Natural killer cell (primary cell): Measurements from ENCODE around the gene FTH1. TPM values are rescaled to one million over a fixed set of nuclear protein-coding genes. Genes with fewer than 3 reads are reported as not detected.

Source experiments
- ATAC-seq, 3 donors: fragments of 150-1000 bp in 2 of 3; fragments of 200-7000 bp in 1 of 3; cut with Tn5 transposase; 1 replicate in 1 of 3; 2 replicates in 2 of 3; pipeline ENCODE4 v1.10.0; 2021; ENCODE audit warnings: mild to moderate bottlenecking in 2 of 3, moderate library complexity in 2 of 3
- DNase-seq, 2 donors: peaks; one replicate each; pipeline versions ENCODE4 v3.0.0 to v3.0.0-alpha.2; 2013 to 2021; ENCODE audit warnings: mixed read lengths in 1 of 2
- H3K27ac ChIP-seq: one replicate; pipeline ENCODE4 v1.5.1; 2013; ENCODE audit warnings: mild to moderate bottlenecking, low read length
- H3K27me3 ChIP-seq: one replicate; pipeline ENCODE4 v1.6.1; 2013; ENCODE audit warnings: low read length; ENCODE audit not compliant: control insufficient read depth, insufficient read depth
- H3K36me3 ChIP-seq: one replicate; pipeline ENCODE4 v1.6.1; 2013; ENCODE audit warnings: low read length; ENCODE audit not compliant: control insufficient read depth, insufficient read depth
- H3K4me1 ChIP-seq: one replicate; pipeline ENCODE4 v1.6.1; 2013; ENCODE audit warnings: low read length; ENCODE audit not compliant: control insufficient read depth, insufficient read depth
- H3K4me3 ChIP-seq: one replicate; pipeline ENCODE4 v1.5.1; 2013; ENCODE audit warnings: low read length
- H3K9me3 ChIP-seq: one replicate; pipeline ENCODE4 v1.6.1; 2013; ENCODE audit warnings: low read length; ENCODE audit not compliant: control insufficient read depth, insufficient read depth
- H3K27ac Mint-ChIP-seq, 2 donors: one replicate each; pipeline ENCODE4 v1.8.0; 2022; ENCODE audit warnings: mild to moderate bottlenecking in 2 of 2, mixed read lengths in 2 of 2, moderate library complexity in 1 of 2
- H3K27me3 Mint-ChIP-seq, 2 donors: one replicate each; pipeline ENCODE4 v1.8.0; 2022; ENCODE audit warnings: low read depth in 2 of 2, mixed read lengths in 2 of 2
- H3K36me3 Mint-ChIP-seq: one replicate; pipeline ENCODE4 v1.8.0; 2022; ENCODE audit warnings: mixed read lengths
- H3K4me1 Mint-ChIP-seq, 2 donors: one replicate each; pipeline ENCODE4 v1.8.0; 2022; ENCODE audit warnings: mixed read lengths in 2 of 2
- H3K4me3 Mint-ChIP-seq: one replicate; pipeline ENCODE4 v1.8.0; 2022; ENCODE audit warnings: mild to moderate bottlenecking, moderate library complexity, mixed read lengths
- H3K9me3 Mint-ChIP-seq, 2 donors: one replicate each; pipeline ENCODE4 v1.8.0; 2022; ENCODE audit warnings: mixed read lengths in 2 of 2
- WGBS: methylation state at CpG from one replicate; pipeline ENCODE4 v1.1.7; 2013; ENCODE audit warnings: missing lambda C conversion rate; ENCODE audit not compliant: insufficient coverage; 5-methylcytosine and 5-hydroxymethylcytosine counted together
- intact Hi-C: fragments of 100-400 bp; cut with micrococcal nuclease; formaldehyde crosslinking; loops from one replicate; pipeline ENCODE4 v1.14.2; 2022
- total RNA-seq, 4 donors: library from RNA; stranded (reverse); fragments of 120-200 nt in 1 of 4; gene quantifications; one replicate each; pipeline versions ENCODE4 v1.2.3 to v1.2.4, GENCODE V29; 2013 to 2022
- TF ChIP-seq, protein P1 (sequence below): fragments of 200-600 bp; IDR thresholded peaks from one replicate; pipeline ENCODE4 v1.8.0; 2022; ENCODE audit warnings: antibody characterized with exemption

FTH1 gene
- total RNA-seq, 3 donors from 2014 or later (not counting 1 experiment from before 2014, with no cell fraction given) = 1,067 to 1,951 (median 1,796) TPM

DNA sequence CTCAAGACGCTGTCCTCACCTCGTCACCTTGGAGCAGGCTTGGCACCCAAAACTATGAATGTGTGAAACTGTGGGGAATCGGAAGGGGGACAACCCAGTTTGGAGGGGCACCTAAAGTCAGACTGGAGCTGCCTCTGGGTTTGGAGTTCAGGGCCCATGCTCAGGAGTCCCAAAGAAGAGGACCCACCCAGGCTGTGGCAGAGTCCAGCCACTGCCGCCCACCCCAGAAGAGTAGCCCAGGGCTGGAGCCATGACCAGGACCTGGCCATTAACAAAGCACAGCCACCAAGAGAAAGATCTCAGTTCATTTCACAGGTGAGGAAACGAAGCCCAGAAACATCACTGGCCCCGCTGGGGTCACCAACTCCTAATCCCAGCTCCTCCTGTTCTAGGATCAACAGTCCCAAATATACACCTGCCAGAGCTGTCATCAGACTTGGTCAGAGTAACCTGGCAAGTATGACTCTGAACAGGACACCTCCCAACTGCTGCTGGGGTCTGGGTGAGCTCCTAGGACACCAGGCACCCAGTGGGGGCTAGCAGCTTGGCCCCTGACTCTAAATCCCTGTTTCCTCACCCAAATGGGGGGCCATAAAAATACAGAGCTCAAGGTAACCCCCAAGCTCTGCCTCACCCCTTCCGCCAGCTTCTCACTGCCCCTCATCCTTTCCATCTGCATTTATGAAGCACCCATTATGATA, 52.8 kb downstream of the FTH1 start:
- H3K27me3 Mint-ChIP-seq = peaks cover 22 to 44% of the 10 kb centered on the region in 2 donors
- Histone ChIP-seq H3K36me3 (no peaks in the 10 kb centered on the region), H3K27ac (no peak overlapping the region), H3K4me3 (no peak overlapping the region), H3K27me3 (peaks cover 16% of the 10 kb centered on the region), H3K9me3 (no peaks in the 10 kb centered on the region), H3K4me1 (peaks cover 11% of the 10 kb centered on the region)
- no peaks in the 10 kb centered on the region for H3K36me3 Mint-ChIP-seq
- no peak overlapping the region for H3K27ac Mint-ChIP-seq
- TF ChIP-seq, protein P1, sequence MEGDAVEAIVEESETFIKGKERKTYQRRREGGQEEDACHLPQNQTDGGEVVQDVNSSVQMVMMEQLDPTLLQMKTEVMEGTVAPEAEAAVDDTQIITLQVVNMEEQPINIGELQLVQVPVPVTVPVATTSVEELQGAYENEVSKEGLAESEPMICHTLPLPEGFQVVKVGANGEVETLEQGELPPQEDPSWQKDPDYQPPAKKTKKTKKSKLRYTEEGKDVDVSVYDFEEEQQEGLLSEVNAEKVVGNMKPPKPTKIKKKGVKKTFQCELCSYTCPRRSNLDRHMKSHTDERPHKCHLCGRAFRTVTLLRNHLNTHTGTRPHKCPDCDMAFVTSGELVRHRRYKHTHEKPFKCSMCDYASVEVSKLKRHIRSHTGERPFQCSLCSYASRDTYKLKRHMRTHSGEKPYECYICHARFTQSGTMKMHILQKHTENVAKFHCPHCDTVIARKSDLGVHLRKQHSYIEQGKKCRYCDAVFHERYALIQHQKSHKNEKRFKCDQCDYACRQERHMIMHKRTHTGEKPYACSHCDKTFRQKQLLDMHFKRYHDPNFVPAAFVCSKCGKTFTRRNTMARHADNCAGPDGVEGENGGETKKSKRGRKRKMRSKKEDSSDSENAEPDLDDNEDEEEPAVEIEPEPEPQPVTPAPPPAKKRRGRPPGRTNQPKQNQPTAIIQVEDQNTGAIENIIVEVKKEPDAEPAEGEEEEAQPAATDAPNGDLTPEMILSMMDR = no peak
- no peak overlapping the region for H3K4me3 Mint-ChIP-seq
- intact Hi-C loops = no loop called here
- H3K4me1 Mint-ChIP-seq = peaks cover 5 to 15% of the 10 kb centered on the region in 2 donors
- no peak for ATAC-seq
- DNase-seq = peak in 1 of 2 donors; percentile 10
- no peaks in the 10 kb centered on the region for H3K9me3 Mint-ChIP-seq
- 92% methylated on average over 7 of the region's 7 CpGs for WGBS

Other genes with a start within 250 kb of the FTH1 start
- gene MYRF, start 215.0 kb downstream of the FTH1 start, total RNA-seq = 10 to 100 TPM in 1 of 3 donors, 1 to 10 TPM in 2; 4.9 to 15.3 (median 7.3) TPM
- 10 to 100 TPM; 64.4 to 69.3 (median 66.1) TPM for gene TMEM258, start 175.0 kb downstream of the FTH1 start, total RNA-seq
- 10 to 100 TPM; 14.2 to 17.8 (median 17.5) TPM for gene FEN1, start 174.7 kb downstream of the FTH1 start, total RNA-seq
- 10 to 100 TPM in 2 of 3 donors, 1 to 10 TPM in 1; 9.3 to 17.2 (median 10.2) TPM for gene FADS1, start 150.6 kb downstream of the FTH1 start, total RNA-seq
- 10 to 100 TPM; 30.4 to 52.7 (median 34.4) TPM for gene FADS2, start 139.3 kb downstream of the FTH1 start, total RNA-seq
- gene FADS3, start 76.1 kb downstream of the FTH1 start, total RNA-seq = 10 to 100 TPM; 10.8 to 17.8 (median 11.5) TPM
- gene RAB3IL1, start 50.1 kb downstream of the FTH1 start, total RNA-seq = not detected
- gene BEST1, start 17.3 kb downstream of the FTH1 start, total RNA-seq = 1 to 10 TPM in 2 of 3 donors, under 1 TPM in 1; 0.32 to 2.0 (median 1.4) TPM
- 10 to 100 TPM; 24.4 to 47.6 (median 27.3) TPM for gene INCENP, start 156.4 kb upstream of the FTH1 start, total RNA-seq
- gene SCGB1D1, start 222.6 kb upstream of the FTH1 start, total RNA-seq = not detected
- not detected for gene SCGB2A1, start 241.0 kb upstream of the FTH1 start, total RNA-seq